ENCODE results near the gene LNX2.
"Not testable (repeated sequence)": the region's sequence is repeated elsewhere in the genome, so short reads cannot be mapped to it uniquely, and the experiment has no call there.

- TF ChIP-seq, protein P1, sequence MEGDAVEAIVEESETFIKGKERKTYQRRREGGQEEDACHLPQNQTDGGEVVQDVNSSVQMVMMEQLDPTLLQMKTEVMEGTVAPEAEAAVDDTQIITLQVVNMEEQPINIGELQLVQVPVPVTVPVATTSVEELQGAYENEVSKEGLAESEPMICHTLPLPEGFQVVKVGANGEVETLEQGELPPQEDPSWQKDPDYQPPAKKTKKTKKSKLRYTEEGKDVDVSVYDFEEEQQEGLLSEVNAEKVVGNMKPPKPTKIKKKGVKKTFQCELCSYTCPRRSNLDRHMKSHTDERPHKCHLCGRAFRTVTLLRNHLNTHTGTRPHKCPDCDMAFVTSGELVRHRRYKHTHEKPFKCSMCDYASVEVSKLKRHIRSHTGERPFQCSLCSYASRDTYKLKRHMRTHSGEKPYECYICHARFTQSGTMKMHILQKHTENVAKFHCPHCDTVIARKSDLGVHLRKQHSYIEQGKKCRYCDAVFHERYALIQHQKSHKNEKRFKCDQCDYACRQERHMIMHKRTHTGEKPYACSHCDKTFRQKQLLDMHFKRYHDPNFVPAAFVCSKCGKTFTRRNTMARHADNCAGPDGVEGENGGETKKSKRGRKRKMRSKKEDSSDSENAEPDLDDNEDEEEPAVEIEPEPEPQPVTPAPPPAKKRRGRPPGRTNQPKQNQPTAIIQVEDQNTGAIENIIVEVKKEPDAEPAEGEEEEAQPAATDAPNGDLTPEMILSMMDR (IDR thresholded peaks at IDR 0.05) = not testable (repeated sequence)
- not testable (repeated sequence) for TF ChIP-seq POLR2A (IDR thresholded peaks at IDR 0.05)
Observed at GRCh38 chr13:27628766-27629165, 8.4 kb upstream of the LNX2 start.

Data from breast epithelium (tissue), 3 donors.